ENCODE data around the gene DENND2D.

DENND2D gene

DNA sequence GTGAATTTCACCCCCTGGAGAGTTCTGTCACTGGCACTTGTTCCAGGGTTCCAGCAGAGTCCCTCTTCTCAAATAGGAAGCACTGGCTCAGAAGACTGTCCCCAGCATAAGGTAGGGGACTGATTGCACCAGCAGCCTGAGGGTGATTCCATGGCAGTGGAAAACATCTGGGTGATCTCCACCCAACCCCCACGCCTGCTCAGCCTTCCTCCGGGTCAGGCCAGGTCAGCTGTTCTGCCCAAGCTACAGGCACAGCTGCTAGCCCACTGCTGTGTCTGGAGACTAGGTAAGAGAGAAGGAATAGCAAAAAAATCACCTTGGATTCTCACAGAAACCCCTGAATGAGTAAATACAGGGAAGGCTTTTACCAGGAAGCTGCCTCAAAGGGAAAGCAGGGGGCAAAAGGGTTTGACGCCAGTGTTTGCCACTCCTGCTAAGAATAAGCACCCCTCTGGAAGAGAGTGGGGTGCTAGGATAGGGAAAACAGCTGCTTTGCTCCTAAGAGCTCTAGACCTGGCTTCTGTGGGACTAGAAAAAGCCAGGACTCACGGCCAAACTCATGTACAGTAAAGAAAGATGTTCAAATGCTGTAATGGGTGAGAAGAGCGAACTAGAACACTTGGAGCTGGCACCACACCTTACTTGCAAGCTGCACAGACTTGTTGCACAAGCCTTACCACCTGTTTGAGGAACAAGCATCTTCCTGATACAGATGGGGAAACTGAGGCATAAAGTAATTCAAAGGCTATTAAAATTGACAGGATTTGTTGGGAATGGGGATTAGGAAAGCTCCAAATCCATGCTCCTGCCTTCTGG lies 1.0 kb upstream of the DENND2D start:
- DNase-seq (ENCODE audit: low spot score) = no peak
- in situ Hi-C loops (cut with MboI; ENCODE audit: low pct_unique_long_range_greater_than_20kb, low sequenced_read_pairs, unreplicated experiment) = loop anchor here (25.0 kb wide), 2 partner anchors 411 to 561 kb away; partner anchors contain the start of genes DDX20 and RAP1A
- TF ChIP-seq, protein P1, sequence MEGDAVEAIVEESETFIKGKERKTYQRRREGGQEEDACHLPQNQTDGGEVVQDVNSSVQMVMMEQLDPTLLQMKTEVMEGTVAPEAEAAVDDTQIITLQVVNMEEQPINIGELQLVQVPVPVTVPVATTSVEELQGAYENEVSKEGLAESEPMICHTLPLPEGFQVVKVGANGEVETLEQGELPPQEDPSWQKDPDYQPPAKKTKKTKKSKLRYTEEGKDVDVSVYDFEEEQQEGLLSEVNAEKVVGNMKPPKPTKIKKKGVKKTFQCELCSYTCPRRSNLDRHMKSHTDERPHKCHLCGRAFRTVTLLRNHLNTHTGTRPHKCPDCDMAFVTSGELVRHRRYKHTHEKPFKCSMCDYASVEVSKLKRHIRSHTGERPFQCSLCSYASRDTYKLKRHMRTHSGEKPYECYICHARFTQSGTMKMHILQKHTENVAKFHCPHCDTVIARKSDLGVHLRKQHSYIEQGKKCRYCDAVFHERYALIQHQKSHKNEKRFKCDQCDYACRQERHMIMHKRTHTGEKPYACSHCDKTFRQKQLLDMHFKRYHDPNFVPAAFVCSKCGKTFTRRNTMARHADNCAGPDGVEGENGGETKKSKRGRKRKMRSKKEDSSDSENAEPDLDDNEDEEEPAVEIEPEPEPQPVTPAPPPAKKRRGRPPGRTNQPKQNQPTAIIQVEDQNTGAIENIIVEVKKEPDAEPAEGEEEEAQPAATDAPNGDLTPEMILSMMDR (IDR thresholded peaks at IDR 0.05; ENCODE audit: extremely low read depth, insufficient read depth, missing control alignments) = no peak

DNA sequence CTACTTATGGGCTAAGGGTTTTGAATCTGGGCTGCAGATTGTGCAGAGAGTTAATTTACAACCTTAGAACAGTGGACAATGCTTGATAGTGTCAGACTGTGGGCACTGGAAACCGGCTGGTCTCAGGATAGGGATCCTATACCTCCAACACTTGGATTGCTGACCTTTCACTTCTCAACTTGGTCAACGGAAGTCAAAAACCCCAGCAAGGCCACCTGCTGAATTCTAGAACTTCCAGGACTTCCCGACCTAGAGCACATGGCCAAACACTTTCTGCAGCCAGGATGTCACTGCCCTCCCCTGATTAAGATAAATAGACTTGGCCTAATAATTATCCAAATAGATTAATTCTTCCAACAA lies 336 bp upstream of the DENND2D start:
- in situ Hi-C loops (cut with MboI; ENCODE audit: low pct_unique_long_range_greater_than_20kb, low sequenced_read_pairs, unreplicated experiment) = loop anchor here (25.0 kb wide), 2 partner anchors 412 to 562 kb away; partner anchors contain the start of genes DDX20 and RAP1A
- TF ChIP-seq, protein P1 (IDR thresholded peaks at IDR 0.05; ENCODE audit: extremely low read depth, insufficient read depth, missing control alignments) = no peak
- DNase-seq (ENCODE audit: low spot score) = no peak

DNA sequence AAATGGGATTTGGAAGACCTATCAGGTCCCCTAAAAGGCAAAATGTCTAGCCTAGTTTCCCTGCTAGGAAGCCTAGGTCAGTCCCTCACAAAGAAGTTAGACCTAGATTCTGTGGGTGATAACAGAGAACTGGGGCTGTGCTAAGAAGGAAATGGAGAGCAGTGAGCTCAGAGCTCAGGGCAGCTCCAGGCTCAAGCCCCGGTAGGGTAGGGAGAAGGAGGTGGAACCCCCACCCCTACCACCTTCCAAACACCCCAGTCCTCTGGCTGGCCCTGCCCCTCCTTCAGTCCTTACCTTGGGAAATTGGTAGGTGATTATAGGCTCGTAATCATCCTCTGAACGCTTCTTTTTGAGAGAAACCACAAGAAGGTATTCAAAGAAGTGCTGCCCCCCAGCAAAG lies 1.1 kb downstream of the DENND2D start:
- no peak for DNase-seq (ENCODE audit: low spot score)
- in situ Hi-C loops (cut with MboI; ENCODE audit: low pct_unique_long_range_greater_than_20kb, low sequenced_read_pairs, unreplicated experiment) = no loop called here

DNA sequence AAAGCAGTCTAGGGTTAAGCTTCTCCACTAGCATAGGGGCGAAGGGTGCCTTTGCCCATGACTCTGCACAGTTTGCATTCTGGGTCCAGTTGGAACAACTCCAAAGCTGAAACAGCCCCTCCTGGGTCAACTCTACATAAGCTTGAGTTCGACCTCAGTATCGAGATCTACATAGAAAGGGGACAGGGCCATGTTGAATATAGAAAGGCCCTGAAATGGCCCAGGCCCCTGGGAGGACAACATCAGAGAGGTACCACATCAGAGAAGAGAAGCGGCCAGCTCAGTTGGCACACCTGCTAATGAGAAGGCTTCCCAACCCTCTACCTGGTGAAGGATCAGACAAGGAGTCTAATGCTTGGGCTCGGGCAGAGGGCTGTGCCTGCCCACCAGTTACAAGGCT lies 1.6 kb downstream of the DENND2D start:
- TF ChIP-seq, protein P1 (IDR thresholded peaks at IDR 0.05; ENCODE audit: extremely low read depth, insufficient read depth, missing control alignments) = no peak
- in situ Hi-C loops (cut with MboI; ENCODE audit: low pct_unique_long_range_greater_than_20kb, low sequenced_read_pairs, unreplicated experiment) = no loop called here
- no peak for DNase-seq (ENCODE audit: low spot score)

More for the DNA sequence above, 1.1 kb downstream of the DENND2D start:
- TF ChIP-seq, protein P1 (IDR thresholded peaks at IDR 0.05; ENCODE audit: extremely low read depth, insufficient read depth, missing control alignments) = no peak

DNA sequence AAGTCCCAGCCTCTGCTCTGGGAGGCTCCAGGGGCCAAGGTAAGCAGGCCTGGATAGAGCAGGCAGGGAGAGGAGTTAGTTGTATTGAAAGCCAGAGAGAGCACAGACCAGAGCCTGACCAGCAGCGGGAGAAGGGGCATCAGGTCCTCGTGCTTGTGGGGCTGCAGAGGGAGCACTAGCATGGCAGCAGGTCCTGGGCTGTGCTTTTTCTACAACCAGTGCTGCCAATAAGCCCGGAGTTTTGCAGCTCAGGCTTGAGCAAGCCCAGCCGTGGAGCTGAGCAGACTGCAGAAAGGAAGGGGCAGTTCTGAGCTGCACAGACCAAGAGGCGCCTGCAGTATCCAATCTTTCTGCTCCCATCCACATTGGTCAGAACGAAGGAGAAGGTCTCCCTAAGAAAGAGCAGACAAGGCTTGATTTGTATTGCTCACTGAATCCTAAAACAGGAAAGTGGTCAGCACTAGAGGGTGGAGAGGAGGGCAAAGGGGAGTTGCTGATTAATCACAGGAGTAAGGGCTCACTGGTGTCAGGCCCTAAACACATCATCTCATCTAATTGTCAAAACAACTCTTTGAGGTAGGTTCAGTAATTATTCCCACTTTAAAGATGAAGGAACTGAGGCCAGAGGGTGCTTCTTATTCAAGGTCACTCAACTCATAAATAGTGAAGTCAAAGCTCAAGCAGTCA lies 2.7 kb downstream of the DENND2D start:
- peak; percentile 58 for DNase-seq (ENCODE audit: low spot score)
- in situ Hi-C loops (cut with MboI; ENCODE audit: low pct_unique_long_range_greater_than_20kb, low sequenced_read_pairs, unreplicated experiment) = no loop called here

DNA sequence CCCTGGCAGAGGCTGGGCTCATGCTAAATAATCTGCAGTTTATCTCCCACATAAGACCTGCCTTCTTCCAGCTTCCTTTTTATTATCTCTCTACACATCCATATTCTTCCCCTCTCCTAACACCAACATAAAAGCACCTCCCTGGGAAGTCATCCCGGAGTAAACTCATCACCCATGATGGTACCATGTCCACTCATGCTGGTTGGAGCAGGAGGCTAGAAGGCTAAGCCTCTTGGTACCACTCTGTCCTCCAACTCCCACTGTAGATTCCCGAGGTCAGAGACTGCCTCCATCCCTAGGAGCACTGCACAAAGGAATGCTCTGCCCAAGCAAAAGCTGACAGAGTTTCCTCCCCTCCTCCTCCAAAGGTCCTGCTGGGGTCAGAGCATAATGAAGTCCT lies 4.2 kb downstream of the DENND2D start:
- in situ Hi-C loops (cut with MboI; ENCODE audit: low pct_unique_long_range_greater_than_20kb, low sequenced_read_pairs, unreplicated experiment) = no loop called here
- DNase-seq (ENCODE audit: low spot score) = no peak
- TF ChIP-seq, protein P1 (IDR thresholded peaks at IDR 0.05; ENCODE audit: extremely low read depth, insufficient read depth, missing control alignments) = no peak

More for the DNA sequence above, 2.7 kb downstream of the DENND2D start:
- TF ChIP-seq, protein P1 (IDR thresholded peaks at IDR 0.05; ENCODE audit: extremely low read depth, insufficient read depth, missing control alignments) = peak; percentile 68
